Stimulated activated effector memory CD8-positive, alpha-beta T cell treated with anti-CD3 and anti-CD28 coated beads, Interleukin-12 subunit alpha, Interleukin-12 subunit beta, amount 100 ng/mL, for 72 hours (primary cell): ENCODE data around the gene RIMBP2.
"Not testable (repeated sequence)": the region's sequence is repeated elsewhere in the genome, so short reads cannot be mapped to it uniquely, and the experiment has no call there.

Source experiments
- ATAC-seq: fragments of 150-1000 bp; cut with Tn5 transposase; 2 replicates; pipeline ENCODE4 v1.10.0; 2021
- DNase-seq, 2 donors: peaks; one replicate each; pipeline ENCODE4 v3.0.0; 2021 to 2022; ENCODE audit warnings: low spot score in 2 of 2
- H3K27ac Mint-ChIP-seq: one replicate; pipeline ENCODE4 v1.8.0; 2022; ENCODE audit warnings: mild to moderate bottlenecking, mixed read lengths
- H3K36me3 Mint-ChIP-seq: one replicate; pipeline ENCODE4 v1.8.0; 2022; ENCODE audit warnings: mild to moderate bottlenecking, mixed read lengths
- H3K4me1 Mint-ChIP-seq: one replicate; pipeline ENCODE4 v1.8.0; 2022; ENCODE audit warnings: mixed read lengths
- H3K4me3 Mint-ChIP-seq: one replicate; pipeline ENCODE4 v1.8.0; 2022; ENCODE audit warnings: mild to moderate bottlenecking, mixed read lengths
- H3K9me3 Mint-ChIP-seq: one replicate; pipeline ENCODE4 v1.8.0; 2022; ENCODE audit warnings: mixed read lengths

RIMBP2 gene

DNA sequence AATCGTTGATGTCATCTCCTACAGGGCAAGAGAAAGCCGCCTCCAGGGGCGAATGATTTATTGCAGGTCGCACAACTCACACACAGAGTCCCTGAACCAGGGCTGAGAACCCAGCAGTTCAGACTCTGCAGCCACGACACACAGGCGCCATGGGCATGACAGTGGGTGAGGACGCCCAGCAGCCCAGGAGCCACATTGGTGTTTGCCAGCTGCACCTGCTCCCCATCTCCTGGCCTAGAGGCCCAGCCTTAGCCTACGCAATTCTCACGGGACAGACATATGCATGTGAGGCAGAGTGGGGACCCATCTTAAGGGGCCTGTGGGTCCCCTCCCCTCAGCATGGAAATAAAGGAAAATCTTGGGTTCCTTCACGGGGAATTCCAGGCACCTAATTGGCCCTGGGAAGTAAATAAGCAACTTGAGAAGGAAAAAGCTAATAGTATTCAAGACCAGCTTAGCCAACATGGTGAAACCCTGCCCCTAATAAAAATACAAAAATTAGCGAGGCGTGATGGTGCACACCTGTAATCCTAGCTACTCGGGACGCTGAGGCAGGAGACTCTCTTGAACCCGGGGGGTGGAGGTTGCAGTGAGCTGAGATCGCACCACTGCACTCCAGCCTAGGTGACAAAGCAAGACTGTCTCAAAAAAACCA lies 69.3 kb downstream of the RIMBP2 start:
- no peak for DNase-seq
- Mint-ChIP-seq H3K36me3 (no peaks in the 10 kb centered on the region), H3K27ac (no peak overlapping the region), H3K4me1 (no peaks in the 10 kb centered on the region), H3K9me3 (no peaks in the 10 kb centered on the region), H3K4me3 (no peak overlapping the region)
- ATAC-seq, result no peak

- H3K27ac Mint-ChIP-seq, H3K9me3 Mint-ChIP-seq, DNase-seq, H3K36me3 Mint-ChIP-seq, H3K4me3 Mint-ChIP-seq, ATAC-seq, H3K4me1 Mint-ChIP-seq: not testable (repeated sequence)
Observed at GRCh38 chr12:130646191-130646590, 69.9 kb downstream of the RIMBP2 start.

DNA sequence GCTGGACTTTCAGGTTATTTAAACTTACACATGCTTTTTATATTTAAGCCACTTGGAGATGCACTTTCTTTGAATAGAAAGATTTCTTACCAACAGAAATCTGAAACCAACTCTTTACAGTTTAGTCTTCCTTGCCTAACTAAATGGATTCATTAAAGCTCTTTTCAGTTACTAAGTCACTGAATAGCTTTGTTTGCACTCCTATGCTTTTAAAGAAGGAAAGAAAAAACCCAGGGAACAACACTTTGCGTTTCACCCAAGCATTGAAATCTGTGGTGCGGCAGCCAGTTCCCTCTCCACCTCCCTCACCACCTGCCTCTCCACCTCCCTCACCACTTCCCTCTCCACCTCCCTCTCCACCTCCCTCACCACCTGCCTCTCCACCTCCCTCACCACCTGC lies 70.3 kb downstream of the RIMBP2 start:
- H3K27ac Mint-ChIP-seq, result no peak overlapping the region

GRCh38 chr12:130644566-130644965 lies 71.5 kb downstream of the RIMBP2 start:
- H3K36me3 Mint-ChIP-seq, result no peaks in the 10 kb centered on the region
- no peaks in the 10 kb centered on the region for H3K9me3 Mint-ChIP-seq
- H3K4me1 Mint-ChIP-seq, result no peaks in the 10 kb centered on the region
- no peak overlapping the region for H3K27ac Mint-ChIP-seq
- no peak for DNase-seq
- no peak for ATAC-seq
- no peak overlapping the region for H3K4me3 Mint-ChIP-seq

More for the DNA sequence above, 70.3 kb downstream of the RIMBP2 start:
- no peaks in the 10 kb centered on the region for H3K36me3 Mint-ChIP-seq
- H3K9me3 Mint-ChIP-seq, result no peaks in the 10 kb centered on the region
- no peak for ATAC-seq
- H3K4me1 Mint-ChIP-seq, result no peaks in the 10 kb centered on the region
- DNase-seq, result no peak
- H3K4me3 Mint-ChIP-seq, result no peak overlapping the region

DNA sequence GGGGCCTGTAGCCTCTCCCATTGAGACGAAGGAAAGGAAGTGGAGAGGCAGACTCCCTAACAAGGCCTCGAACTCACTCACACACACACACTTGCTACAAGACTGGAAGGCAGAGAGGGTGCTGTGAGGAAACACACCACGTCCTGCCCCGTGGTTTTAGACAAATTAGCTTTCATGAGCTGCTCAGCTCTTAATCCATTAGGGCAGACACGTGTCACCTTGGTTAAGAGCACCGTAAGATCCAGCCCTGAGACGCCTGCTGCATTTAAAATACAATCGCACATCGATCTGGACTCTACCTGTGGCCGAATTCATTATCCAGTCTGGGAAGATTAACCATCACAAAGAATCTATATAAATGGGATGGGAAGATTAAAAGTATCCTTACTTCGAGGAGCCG lies 72.0 kb downstream of the RIMBP2 start:
- H3K36me3 Mint-ChIP-seq, result no peaks in the 10 kb centered on the region
- no peaks in the 10 kb centered on the region for H3K4me1 Mint-ChIP-seq
- H3K4me3 Mint-ChIP-seq, result no peak overlapping the region
- H3K27ac Mint-ChIP-seq, result no peak overlapping the region
- no peaks in the 10 kb centered on the region for H3K9me3 Mint-ChIP-seq
- no peak for DNase-seq
- no peak for ATAC-seq

GRCh38 chr12:130642856-130643255 lies 73.2 kb downstream of the RIMBP2 start:
- Mint-ChIP-seq H3K4me1 (no peaks in the 10 kb centered on the region), H3K9me3 (no peaks in the 10 kb centered on the region), H3K27ac (no peak overlapping the region), H3K4me3 (no peak overlapping the region), H3K36me3 (no peaks in the 10 kb centered on the region)
- ATAC-seq, result no peak
- no peak for DNase-seq

GRCh38 chr12:130641533-130642184 lies 74.4 kb downstream of the RIMBP2 start:
- no peak for DNase-seq

DNA sequence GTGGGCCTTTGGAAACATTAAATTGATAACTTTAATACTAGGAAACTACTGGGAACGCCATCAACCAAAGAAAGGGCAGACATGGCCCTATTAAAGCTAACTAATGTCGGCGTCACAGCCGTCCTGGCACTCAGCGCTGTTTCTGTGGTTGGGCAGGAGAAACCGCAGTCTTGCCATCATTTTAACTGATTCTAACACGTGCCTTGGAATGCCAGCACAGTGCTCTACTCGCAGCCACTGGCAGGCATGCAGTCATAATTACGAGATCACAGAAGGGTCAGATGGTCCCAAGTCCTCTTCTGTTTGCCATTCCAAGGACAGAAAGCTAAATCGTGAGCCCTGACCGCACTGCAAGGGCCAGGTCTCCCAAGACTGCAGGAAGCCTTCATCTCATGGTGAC lies 75.2 kb downstream of the RIMBP2 start:
- H3K4me1 Mint-ChIP-seq, result no peaks in the 10 kb centered on the region
- DNase-seq (no peak), ATAC-seq (no peak)
- no peak overlapping the region for H3K4me3 Mint-ChIP-seq
- H3K27ac Mint-ChIP-seq, result no peak overlapping the region
- no peaks in the 10 kb centered on the region for H3K36me3 Mint-ChIP-seq
- no peaks in the 10 kb centered on the region for H3K9me3 Mint-ChIP-seq

More at GRCh38 chr12:130641533-130642184, 74.4 kb downstream of the RIMBP2 start:
- H3K27ac Mint-ChIP-seq, result no peak overlapping the region
- H3K36me3 Mint-ChIP-seq, result no peaks in the 10 kb centered on the region
- no peak for ATAC-seq
- no peaks in the 10 kb centered on the region for H3K4me1 Mint-ChIP-seq
- H3K4me3 Mint-ChIP-seq, result no peak overlapping the region
- H3K9me3 Mint-ChIP-seq, result no peaks in the 10 kb centered on the region

- Mint-ChIP-seq H3K9me3 (no peaks in the 10 kb centered on the region), H3K4me1 (no peaks in the 10 kb centered on the region), H3K36me3 (no peaks in the 10 kb centered on the region), H3K27ac (no peak overlapping the region), H3K4me3 (no peak overlapping the region)
- ATAC-seq (no peak), DNase-seq (no peak)
Observed at GRCh38 chr12:130640496-130640895, 75.6 kb downstream of the RIMBP2 start.

- Mint-ChIP-seq H3K36me3 (no peaks in the 10 kb centered on the region), H3K4me1 (no peaks in the 10 kb centered on the region), H3K4me3 (no peak overlapping the region), H3K9me3 (no peaks in the 10 kb centered on the region), H3K27ac (no peak overlapping the region)
- ATAC-seq (no peak), DNase-seq (no peak)
Observed at GRCh38 chr12:130639476-130640424, 76.3 kb downstream of the RIMBP2 start.

GRCh38 chr12:130636370-130636769 lies 79.7 kb downstream of the RIMBP2 start:
- H3K4me3 Mint-ChIP-seq, result no peak overlapping the region
- H3K9me3 Mint-ChIP-seq, result no peaks in the 10 kb centered on the region
- H3K4me1 Mint-ChIP-seq, result no peaks in the 10 kb centered on the region
- no peaks in the 10 kb centered on the region for H3K36me3 Mint-ChIP-seq
- DNase-seq, result no peak
- no peak overlapping the region for H3K27ac Mint-ChIP-seq
- ATAC-seq, result no peak

DNA sequence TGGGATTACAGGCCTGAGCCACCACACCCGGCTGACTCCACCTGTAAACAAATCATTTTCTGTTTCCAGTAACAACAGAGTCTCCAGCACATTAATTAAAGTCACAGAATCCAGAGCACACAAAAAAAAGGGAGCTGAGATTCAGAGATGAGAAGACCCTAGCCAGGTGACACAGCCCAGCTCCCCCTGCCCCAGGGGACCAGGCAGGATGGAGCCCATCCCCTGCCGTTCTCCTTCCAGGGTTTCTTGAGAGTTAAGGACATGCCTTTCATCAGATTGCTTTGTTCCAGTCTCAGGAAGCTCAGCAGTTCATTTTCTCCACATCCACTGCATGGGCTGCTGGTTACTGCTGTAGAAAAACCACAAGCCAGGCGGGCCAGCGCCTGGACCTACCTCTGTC lies 81.2 kb downstream of the RIMBP2 start:
- DNase-seq (no peak), ATAC-seq (no peak)
- Mint-ChIP-seq H3K4me1 (no peaks in the 10 kb centered on the region), H3K4me3 (no peak overlapping the region), H3K9me3 (no peaks in the 10 kb centered on the region), H3K36me3 (no peaks in the 10 kb centered on the region), H3K27ac (no peak overlapping the region)

GRCh38 chr12:130633771-130634170 lies 82.3 kb downstream of the RIMBP2 start:
- no peaks in the 10 kb centered on the region for H3K4me1 Mint-ChIP-seq

DNA sequence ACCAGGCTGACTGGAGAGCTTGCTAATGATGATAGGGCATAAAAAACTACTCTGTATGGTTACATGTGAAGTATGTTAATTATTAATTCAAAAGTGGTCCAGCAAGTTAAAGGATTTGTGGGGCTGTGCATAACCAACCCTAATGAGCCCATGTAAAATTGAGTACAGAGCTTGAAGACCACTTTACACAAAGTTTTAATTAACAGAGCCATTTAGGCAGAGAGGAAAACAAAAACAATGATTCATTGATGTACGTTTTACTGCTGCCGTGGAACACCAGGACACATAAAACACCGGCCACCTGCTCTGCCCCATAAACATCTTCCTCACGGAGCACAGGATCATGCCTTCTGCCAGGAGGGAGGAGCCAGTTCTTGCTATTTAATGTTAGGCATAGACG lies 83.5 kb downstream of the RIMBP2 start:
- Mint-ChIP-seq H3K9me3 (no peaks in the 10 kb centered on the region), H3K4me3 (no peak overlapping the region), H3K27ac (no peak overlapping the region), H3K36me3 (no peaks in the 10 kb centered on the region), H3K4me1 (no peaks in the 10 kb centered on the region)
- DNase-seq, result no peak
- no peak for ATAC-seq

More at GRCh38 chr12:130633771-130634170, 82.3 kb downstream of the RIMBP2 start:
- DNase-seq, result no peak
- Mint-ChIP-seq H3K36me3 (no peaks in the 10 kb centered on the region), H3K27ac (no peak overlapping the region), H3K4me3 (no peak overlapping the region), H3K9me3 (no peaks in the 10 kb centered on the region)
- no peak for ATAC-seq

- DNase-seq (no peak), ATAC-seq (no peak)
- Mint-ChIP-seq H3K9me3 (no peaks in the 10 kb centered on the region), H3K27ac (no peak overlapping the region), H3K4me1 (no peaks in the 10 kb centered on the region), H3K36me3 (no peaks in the 10 kb centered on the region), H3K4me3 (no peak overlapping the region)
Observed at GRCh38 chr12:130628304-130628703, 87.8 kb downstream of the RIMBP2 start.
